GM12878 (cell line): ENCODE data around the gene SMPDL3A. TPM values are rescaled to one million over a fixed set of nuclear protein-coding genes. Genes with fewer than 3 reads are reported as not detected.

Experiments used
- ATAC-seq: fragments of 200-7000 bp; cut with Tn5 transposase; 3 replicates; pipeline ENCODE4 v1.9.1; 2020; ENCODE audit warnings: mild to moderate bottlenecking, moderate library complexity
- BruUV-seq: library from RNA; stranded (reverse); fragments of 400-500 nt; replicated peaks from 2 replicates; lab custom pipeline; 2021; lab: Mats Ljungman, UMichigan
- CTCF ChIA-PET: fragments of 300-600 bp; sonication (Branson Sonifier 250); formaldehyde crosslinking; extraction: SDS; loops from one replicate; lab custom pipeline; 2021; ENCODE audit warnings: inconsistent platforms; lab: Yijun Ruan, JAX
- POLR2A ChIA-PET: fragments of 350-600 bp; formaldehyde crosslinking; extraction: SDS; loops from one replicate; lab custom pipeline; 2021; ENCODE audit warnings: inconsistent platforms; lab: Charles Lee
- RAD21 ChIA-PET: fragments of 300-600 bp; sonication (Branson Sonifier 250); formaldehyde crosslinking; loops from one replicate; lab custom pipeline; 2023; ENCODE audit warnings: antibody characterized with exemption; ENCODE audit not compliant: unreplicated experiment; lab: Charles Lee
- SMC1A ChIA-PET: fragments of 300-600 bp; sonication (Branson Sonifier 250); formaldehyde crosslinking; loops from one replicate; lab custom pipeline; 2023; ENCODE audit not compliant: unreplicated experiment, uncharacterized antibody; lab: Charles Lee
- DNase-seq: peaks from one replicate; pipeline ENCODE4 v3.0.0-alpha.2; 2011; ENCODE audit warnings: low read depth, low spot score
- FAIRE-seq: peaks from 3 replicates; lab custom pipeline; 2011; peaks lifted over from hg19 to GRCh38; lab: Jason Lieb, UNC
- H2AFZ ChIP-seq: 2 replicates; pipeline ENCODE4 v1.6.0; 2011; ENCODE audit warnings: low read depth, low read length, control low read depth; ENCODE audit not compliant: control insufficient read depth
- H3K27ac ChIP-seq: 2 replicates; pipeline ENCODE4 v1.5.1; 2011; ENCODE audit warnings: control low read depth; ENCODE audit not compliant: control insufficient read depth, insufficient read depth
- H3K27me3 ChIP-seq, 2 experiments: replicated peaks in 1 of 2; 2 replicates each; pipeline versions ENCODE4 v1.6.0 to v1.6.1; 2011; ENCODE audit warnings: low read length in 1 of 2; ENCODE audit not compliant: control insufficient read depth in 2 of 2, insufficient read depth in 2 of 2
- H3K36me3 ChIP-seq, 2 experiments: 2 replicates each; pipeline ENCODE4 v1.5.1; 2011; ENCODE audit warnings: low read length in 1 of 2; ENCODE audit not compliant: control insufficient read depth in 2 of 2, insufficient read depth in 2 of 2
- H3K4me1 ChIP-seq: 2 replicates; pipeline ENCODE4 v1.6.1; 2011; ENCODE audit warnings: mild to moderate bottlenecking, low read length, moderate library complexity, mixed read lengths; ENCODE audit not compliant: control insufficient read depth, insufficient read depth
- H3K4me2 ChIP-seq: 2 replicates; pipeline ENCODE4 v1.6.0; 2011; ENCODE audit warnings: control low read depth; ENCODE audit not compliant: control insufficient read depth, insufficient read depth
- H3K4me3 ChIP-seq: fragments of 200-600 bp; sonication (generic); 2 replicates; pipeline ENCODE4 v1.5.1; 2016
- H3K79me2 ChIP-seq: 2 replicates; pipeline ENCODE4 v1.6.0; 2011; ENCODE audit warnings: low read length; ENCODE audit not compliant: control insufficient read depth, insufficient read depth
- H3K9ac ChIP-seq: 2 replicates; pipeline ENCODE4 v1.8.0; 2011; ENCODE audit warnings: low read length, control low read depth, mixed read lengths; ENCODE audit not compliant: control insufficient read depth, insufficient read depth
- H3K9me3 ChIP-seq: replicated peaks from 3 replicates; pipeline ENCODE4 v1.5.1; 2011; ENCODE audit warnings: mild to moderate bottlenecking, low read length; ENCODE audit not compliant: control insufficient read depth, insufficient read depth
- H4K20me1 ChIP-seq: 2 replicates; pipeline ENCODE4 v1.6.0; 2011; ENCODE audit not compliant: control insufficient read depth, insufficient read depth
- BACH1 ChIP-seq: fragments of 450-650 bp; IDR thresholded peaks from 2 replicates; pipeline ENCODE4 v1.6.1; 2017; ENCODE audit warnings: mild to moderate bottlenecking, borderline replicate concordance
- CHD4 ChIP-seq: fragments of 200-600 bp; sonication (generic); IDR thresholded peaks from 2 replicates; pipeline ENCODE4 v1.6.1; 2016; ENCODE audit warnings: mild to moderate bottlenecking
- POLR2A ChIP-seq: IDR thresholded peaks from 2 replicates; pipeline ENCODE4 v1.6.1; 2011; ENCODE audit warnings: low read depth, mild to moderate bottlenecking, low read length
- SIX5 ChIP-seq: IDR thresholded peaks from 2 replicates; pipeline ENCODE4 v1.6.1; 2011; ENCODE audit warnings: mild to moderate bottlenecking, low read depth, low read length, moderate library complexity; ENCODE audit not compliant: severe bottlenecking
- SMARCA5 ChIP-seq: fragments of 450-650 bp; IDR thresholded peaks from 2 replicates; pipeline ENCODE4 v1.6.1; 2017; ENCODE audit warnings: mild to moderate bottlenecking
- SMC3 ChIP-seq: IDR thresholded peaks from 2 replicates; pipeline ENCODE4 v1.6.1; 2011; ENCODE audit warnings: low read length, improper control_type of control experiment, borderline replicate concordance
- SREBF2 ChIP-seq: IDR thresholded peaks from 2 replicates; pipeline ENCODE4 v1.6.1; 2012; ENCODE audit warnings: mild to moderate bottlenecking, low read length
- TCF3 ChIP-seq: IDR thresholded peaks from 2 replicates; pipeline ENCODE4 v1.6.1; 2012; ENCODE audit warnings: low read depth, mild to moderate bottlenecking, low read length, borderline replicate concordance; ENCODE audit not compliant: insufficient read depth
- WGBS: methylation state at CpG from one replicate; pipeline ENCODE4 v1.1.6; 2016; ENCODE audit warnings: low lambda C conversion rate; ENCODE audit not compliant: insufficient replicate concordance, insufficient coverage; ENCODE audit errors: missing lambda C conversion rate; 5-methylcytosine and 5-hydroxymethylcytosine counted together
- in situ Hi-C: fragments of 300-500 bp; cut with MboI; formaldehyde crosslinking; loops from 9 replicates; pipeline ENCODE4 v1.14.3; 2018; ENCODE audit warnings: mixed read lengths
- intact Hi-C: fragments of 100-400 bp; cut with micrococcal nuclease; formaldehyde crosslinking; loops from one replicate; pipeline ENCODE4 v1.14.2; 2022; ENCODE audit not compliant: unreplicated experiment
- polyA plus RNA-seq, 11 experiments: library from polyadenylated mRNA; depleted of rRNA in 4 of 11; unstranded in 6 of 11; stranded (reverse) in 5 of 11; fragments of >200 nt; fragmentation: Nextera tagmentation in 4 of 11; fragmentation: Illumina TruSeq in 1 of 11; extraction: Ambion mirVana in 4 of 11; extraction: Trizol in 1 of 11; gene quantifications; 1 replicate in 1 of 11; 2 replicates in 10 of 11; pipeline versions ENCODE4 v1.2.1 to v1.2.3, GENCODE V29; 2011 to 2016; ENCODE audit warnings: inconsistent platforms in 2 of 11, missing spikeins in 2 of 11, low read depth in 1 of 11
- total RNA-seq, 4 experiments: library from RNA; depleted of rRNA in 3 of 4; stranded (reverse); fragments of >200 nt in 3 of 4; fragmentation: Illumina TruSeq in 1 of 4; extraction: Trizol in 1 of 4; gene quantifications; 2 replicates each; pipeline versions ENCODE4 v1.2.1 to v1.2.3, GENCODE V29; 2013 to 2021
- TF ChIP-seq, protein P1 (sequence below): fragments of 150-350 bp; IDR thresholded peaks from 2 replicates; pipeline ENCODE4 v1.6.1; 2014; ENCODE audit warnings: mild to moderate bottlenecking, low read depth, low read length
- TF ChIP-seq, protein P2 (sequence below): IDR thresholded peaks from 2 replicates; pipeline ENCODE4 v1.6.1; 2011; ENCODE audit warnings: borderline replicate concordance, low read depth, mild to moderate bottlenecking, moderate library complexity, mixed read lengths, low read length; ENCODE audit not compliant: insufficient read depth; ENCODE audit errors: extremely low read length

The SMPDL3A gene
- total and polyA plus RNA-seq, 10 of the 15 experiments (the other 5 are each of a cell fraction or from before 2014, with no cell fraction given): 0.05 to 0.91 (median 0.09) TPM; not detected in 3

DNA sequence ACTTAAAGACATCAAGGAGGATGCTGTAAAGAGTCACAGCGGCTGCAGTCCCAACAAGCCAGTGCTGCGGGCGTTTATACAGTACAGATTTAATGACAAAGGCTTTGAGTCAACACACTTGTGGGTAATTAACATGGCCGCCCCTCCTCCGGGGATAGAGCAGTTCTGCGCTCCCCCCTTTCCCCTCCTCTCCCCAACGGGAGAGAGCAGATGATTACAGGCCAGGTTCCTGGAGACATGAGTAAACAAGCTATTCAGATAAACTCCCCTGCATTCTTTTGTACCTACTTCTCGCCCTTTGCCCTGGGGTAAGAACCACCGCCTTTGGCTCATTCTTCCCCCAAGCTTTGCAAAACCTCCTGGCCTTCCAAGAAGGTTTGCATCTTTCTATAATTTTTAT is 33.2 kb upstream of the SMPDL3A start:
- H3K4me1 ChIP-seq: 0 out of 2 replicates have a peak, but pooled peaks cover 3% of the 10 kb centered on the region
- BruUV-seq: no TSS peak
- no peaks in the 10 kb centered on the region for H3K79me2 ChIP-seq
- no peak overlapping the region for H3K27ac ChIP-seq
- ChIA-PET POLR2A (no interaction called here), CTCF (no interaction called here), RAD21 (no interaction called here), SMC1A (interaction anchor here (0.8 kb wide), 1 partner anchor 46 kb away, joined by 3 read pairs; no protein-coding TSS in a partner anchor)
- TF ChIP-seq TCF3: no peak
- TF ChIP-seq POLR2A: no peak
- TF ChIP-seq BACH1: no peak
- TF ChIP-seq SMARCA5: no peak
- TF ChIP-seq CHD4: no peak
- TF ChIP-seq, protein P1, sequence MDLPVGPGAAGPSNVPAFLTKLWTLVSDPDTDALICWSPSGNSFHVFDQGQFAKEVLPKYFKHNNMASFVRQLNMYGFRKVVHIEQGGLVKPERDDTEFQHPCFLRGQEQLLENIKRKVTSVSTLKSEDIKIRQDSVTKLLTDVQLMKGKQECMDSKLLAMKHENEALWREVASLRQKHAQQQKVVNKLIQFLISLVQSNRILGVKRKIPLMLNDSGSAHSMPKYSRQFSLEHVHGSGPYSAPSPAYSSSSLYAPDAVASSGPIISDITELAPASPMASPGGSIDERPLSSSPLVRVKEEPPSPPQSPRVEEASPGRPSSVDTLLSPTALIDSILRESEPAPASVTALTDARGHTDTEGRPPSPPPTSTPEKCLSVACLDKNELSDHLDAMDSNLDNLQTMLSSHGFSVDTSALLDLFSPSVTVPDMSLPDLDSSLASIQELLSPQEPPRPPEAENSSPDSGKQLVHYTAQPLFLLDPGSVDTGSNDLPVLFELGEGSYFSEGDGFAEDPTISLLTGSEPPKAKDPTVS: no peak
- TF ChIP-seq SMC3: no peak
- TF ChIP-seq SREBF2: no peak
- TF ChIP-seq, protein P2, sequence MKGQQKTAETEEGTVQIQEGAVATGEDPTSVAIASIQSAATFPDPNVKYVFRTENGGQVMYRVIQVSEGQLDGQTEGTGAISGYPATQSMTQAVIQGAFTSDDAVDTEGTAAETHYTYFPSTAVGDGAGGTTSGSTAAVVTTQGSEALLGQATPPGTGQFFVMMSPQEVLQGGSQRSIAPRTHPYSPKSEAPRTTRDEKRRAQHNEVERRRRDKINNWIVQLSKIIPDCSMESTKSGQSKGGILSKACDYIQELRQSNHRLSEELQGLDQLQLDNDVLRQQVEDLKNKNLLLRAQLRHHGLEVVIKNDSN: no peak
- no peak for TF ChIP-seq SIX5
- 92% methylated on average over 6 of the region's 9 CpGs for WGBS
- no peak overlapping the region for H3K4me2 ChIP-seq
- H4K20me1 ChIP-seq: no peaks in the 10 kb centered on the region
- no peaks in the 10 kb centered on the region for H3K36me3 ChIP-seq
- in situ Hi-C loops: no loop called here
- no peak overlapping the region for H3K9ac ChIP-seq
- FAIRE-seq (no peak), ATAC-seq (no peak), DNase-seq (no peak)
- intact Hi-C loops: no loop called here
- H2AFZ ChIP-seq: no peak overlapping the region
- H3K27me3 ChIP-seq: no peaks in the 10 kb centered on the region
- no peak overlapping the region for H3K4me3 ChIP-seq
- no peaks in the 10 kb centered on the region for H3K9me3 ChIP-seq
